ENCODE results near the gene BCAS3. TPM values are rescaled to one million over a fixed set of nuclear protein-coding genes. Genes with fewer than 3 reads are reported as not detected.

BCAS3 gene
- total and polyA plus RNA-seq, 12 donors, result 6.1 to 21.8 (median 17.2) TPM

GRCh38 chr17:61199431-61200338 is 522.0 kb downstream of the BCAS3 start:
- H3K9me3 ChIP-seq, result no peaks in the 10 kb centered on the region
- intact Hi-C loops (cut with DNase I), result loop anchor here in 2 of 10 donors (10.0 kb wide), 2 partner anchors 55 to 195 kb away; no protein-coding TSS in a partner anchor
- H3K27me3 ChIP-seq, result no peaks in the 10 kb centered on the region
- WGBS, 2 donors, result 77 to 82% methylated on average over 4 of the region's 4 CpGs
- DNase-seq (no peak), ATAC-seq (peak in 3 of 8 donors; percentile 30 to 55 (median 42))
- H3K27ac ChIP-seq, result peak overlapping the region in 7 of 10 donors; percentile 38 to 67 (median 51)
- no peaks in the 10 kb centered on the region for H3K36me3 ChIP-seq
- no peak overlapping the region for H3K4me3 ChIP-seq
- TF ChIP-seq, protein P1, sequence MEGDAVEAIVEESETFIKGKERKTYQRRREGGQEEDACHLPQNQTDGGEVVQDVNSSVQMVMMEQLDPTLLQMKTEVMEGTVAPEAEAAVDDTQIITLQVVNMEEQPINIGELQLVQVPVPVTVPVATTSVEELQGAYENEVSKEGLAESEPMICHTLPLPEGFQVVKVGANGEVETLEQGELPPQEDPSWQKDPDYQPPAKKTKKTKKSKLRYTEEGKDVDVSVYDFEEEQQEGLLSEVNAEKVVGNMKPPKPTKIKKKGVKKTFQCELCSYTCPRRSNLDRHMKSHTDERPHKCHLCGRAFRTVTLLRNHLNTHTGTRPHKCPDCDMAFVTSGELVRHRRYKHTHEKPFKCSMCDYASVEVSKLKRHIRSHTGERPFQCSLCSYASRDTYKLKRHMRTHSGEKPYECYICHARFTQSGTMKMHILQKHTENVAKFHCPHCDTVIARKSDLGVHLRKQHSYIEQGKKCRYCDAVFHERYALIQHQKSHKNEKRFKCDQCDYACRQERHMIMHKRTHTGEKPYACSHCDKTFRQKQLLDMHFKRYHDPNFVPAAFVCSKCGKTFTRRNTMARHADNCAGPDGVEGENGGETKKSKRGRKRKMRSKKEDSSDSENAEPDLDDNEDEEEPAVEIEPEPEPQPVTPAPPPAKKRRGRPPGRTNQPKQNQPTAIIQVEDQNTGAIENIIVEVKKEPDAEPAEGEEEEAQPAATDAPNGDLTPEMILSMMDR (IDR thresholded peaks at IDR 0.05), result no peak
- no peaks in the 10 kb centered on the region for H3K4me1 ChIP-seq

DNA sequence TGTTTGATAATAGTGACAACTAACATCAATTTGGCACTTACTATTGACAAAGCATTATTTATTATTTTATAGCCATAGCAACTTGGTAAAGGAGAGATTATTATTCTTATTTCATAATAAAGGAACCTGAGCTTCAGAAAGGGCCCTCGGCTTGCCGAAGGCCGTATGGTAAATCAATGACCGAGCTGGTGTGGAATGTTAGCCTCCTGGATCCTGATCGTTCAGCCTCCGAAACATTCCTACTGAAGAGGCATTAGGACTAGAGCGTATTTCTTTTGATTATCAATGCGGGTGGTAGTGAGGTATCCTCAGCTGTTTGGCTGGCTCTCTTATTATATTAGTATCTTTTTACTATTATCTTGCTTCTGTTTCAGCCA is 522.7 kb downstream of the BCAS3 start:
- WGBS, 2 donors, result 84 to 85% methylated on average over 8 of the region's 8 CpGs
- no peaks in the 10 kb centered on the region for H3K27me3 ChIP-seq
- no peaks in the 10 kb centered on the region for H3K4me1 ChIP-seq
- TF ChIP-seq, protein P1 (IDR thresholded peaks at IDR 0.05), result no peak
- no peaks in the 10 kb centered on the region for H3K36me3 ChIP-seq
- H3K9me3 ChIP-seq, result no peaks in the 10 kb centered on the region
- peak overlapping the region in 7 of 10 donors; percentile 38 to 67 (median 51) for H3K27ac ChIP-seq
- ATAC-seq (no peak), DNase-seq (no peak)
- H3K4me3 ChIP-seq, result no peak overlapping the region
- intact Hi-C loops (cut with DNase I), result loop anchor here in 2 of 10 donors (10.0 kb wide), 2 partner anchors 54 to 196 kb away; no protein-coding TSS in a partner anchor

- H3K4me1 ChIP-seq, result no peaks in the 10 kb centered on the region
- H3K36me3 ChIP-seq, result no peaks in the 10 kb centered on the region
- H3K9me3 ChIP-seq, result no peaks in the 10 kb centered on the region
- peak overlapping the region in 6 of 10 donors; percentile 0 to 67 (median 35) for H3K27ac ChIP-seq
- no peak for DNase-seq
- intact Hi-C loops (cut with DNase I), result loop anchor here in 2 of 10 donors (10.0 kb wide), 2 partner anchors 54 to 196 kb away; no protein-coding TSS in a partner anchor
- H3K4me3 ChIP-seq, result no peak overlapping the region
- no peaks in the 10 kb centered on the region for H3K27me3 ChIP-seq
- no peak for ATAC-seq
- TF ChIP-seq, protein P1 (IDR thresholded peaks at IDR 0.05), result no peak
- 86 to 93% methylated on average over 3 of the region's 3 CpGs for WGBS, 2 donors
Observed at GRCh38 chr17:61201211-61201610, 523.6 kb downstream of the BCAS3 start.

- Histone ChIP-seq H3K27ac (peak overlapping the region in 2 of 10 donors; percentile 4 to 61), H3K27me3 (no peaks in the 10 kb centered on the region), H3K36me3 (no peaks in the 10 kb centered on the region), H3K9me3 (no peaks in the 10 kb centered on the region), H3K4me3 (no peak overlapping the region), H3K4me1 (peaks cover 0 to 2% (median 0%) of the 10 kb centered on the region in 9 donors)
- DNase-seq, result no peak
- no peak for ATAC-seq
- intact Hi-C loops (cut with DNase I), result loop anchor here in 2 of 10 donors (10.0 kb wide), 2 partner anchors 52 to 198 kb away; no protein-coding TSS in a partner anchor
- TF ChIP-seq, protein P1 (IDR thresholded peaks at IDR 0.05), result no peak
- 97 to 99% methylated on average over 2 of the region's 2 CpGs for WGBS, 2 donors
Observed at GRCh38 chr17:61202564-61202963, 524.9 kb downstream of the BCAS3 start.

All from heart right ventricle (tissue), 16 donors.